K562 (cell line): ENCODE results near the gene KRTAP6-1.

Source experiments
- BCOR ChIP-seq: fragments of 450-650 bp; IDR thresholded peaks from 2 replicates; pipeline ENCODE4 v1.6.1; 2016
- TBP ChIP-seq: optimal IDR thresholded peaks from 2 replicates; pipeline ENCODE3; 2011; ENCODE audit warnings: low read depth, low read length, improper control_type of control experiment
- TF ChIP-seq, protein P1 (sequence below): fragments of 450-650 bp; IDR thresholded peaks from 2 replicates; pipeline ENCODE4 v1.6.1; 2016; ENCODE audit warnings: low read depth, mild to moderate bottlenecking, moderate library complexity

DNA sequence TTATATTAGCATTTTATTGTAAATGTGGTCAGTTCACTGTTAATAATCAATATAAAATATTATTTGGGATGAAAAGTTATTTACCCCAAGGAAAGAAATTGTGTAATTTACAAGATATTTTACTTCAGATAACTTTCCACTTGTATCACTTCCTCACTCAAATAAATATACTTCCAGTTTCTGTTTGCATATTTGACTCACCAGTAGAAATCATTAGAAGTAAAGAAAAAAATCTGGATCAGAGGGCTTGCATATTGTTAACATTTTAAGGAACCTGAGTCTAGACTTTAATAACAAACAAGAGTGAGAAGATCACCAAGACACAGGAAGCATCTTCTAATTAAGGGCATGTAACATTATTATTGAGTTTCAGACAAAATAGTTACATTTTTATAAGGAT lies 6.3 kb upstream of the KRTAP6-1 start:
- TF ChIP-seq TBP: no peak
- TF ChIP-seq, protein P1, sequence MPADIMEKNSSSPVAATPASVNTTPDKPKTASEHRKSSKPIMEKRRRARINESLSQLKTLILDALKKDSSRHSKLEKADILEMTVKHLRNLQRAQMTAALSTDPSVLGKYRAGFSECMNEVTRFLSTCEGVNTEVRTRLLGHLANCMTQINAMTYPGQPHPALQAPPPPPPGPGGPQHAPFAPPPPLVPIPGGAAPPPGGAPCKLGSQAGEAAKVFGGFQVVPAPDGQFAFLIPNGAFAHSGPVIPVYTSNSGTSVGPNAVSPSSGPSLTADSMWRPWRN: no peak
- TF ChIP-seq BCOR: no peak
